ENCODE results near the gene SULT1A1.

The SULT1A1 gene

GRCh38 chr16:28556914-28557320 is 52.9 kb downstream of the SULT1A1 start:
- DNase-seq (ENCODE audit: low spot score), result no peak

GRCh38 chr16:28555561-28555960 is 54.3 kb downstream of the SULT1A1 start:
- DNase-seq (ENCODE audit: low spot score), result no peak

Data from iPS-NIHi11 (cell line).